PFSK-1 (cell line): Measurements from ENCODE around the gene NKX6-2.

ENCODE experiments used
- POLR2AphosphoS5 ChIP-seq: IDR thresholded peaks from 2 replicates; pipeline ENCODE4 v1.6.1; 2012; ENCODE audit warnings: low read depth, mild to moderate bottlenecking, control low read depth, low read length, moderate library complexity
- REST ChIP-seq, 2 experiments: IDR thresholded peaks; 2 replicates each; pipeline versions ENCODE4 v1.6.1 to v1.8.0; 2011 to 2012; ENCODE audit warnings: low read depth in 2 of 2, low read length in 2 of 2, control low read depth in 1 of 2, inconsistent platforms in 1 of 2, mild to moderate bottlenecking in 1 of 2, moderate library complexity in 1 of 2; ENCODE audit not compliant: insufficient read depth in 1 of 2

- TF ChIP-seq POLR2AphosphoS5: no peak
- no peak for TF ChIP-seq REST (IDR thresholded peaks at IDR 0.05; ENCODE audit: insufficient read depth in 1 of 2, low read depth in 2 of 2, low read length in 2 of 2)
These were observed 33.0 kb downstream of the NKX6-2 start for GRCh38 chr10:132752961-132753360.
